Measurements from ENCODE around the gene SV2C. TPM values are rescaled to one million over a fixed set of nuclear protein-coding genes. Genes with fewer than 3 reads are reported as not detected.
"Not testable (repeated sequence)": the region's sequence is repeated elsewhere in the genome, so short reads cannot be mapped to it uniquely, and the experiment has no call there.

Gene SV2C
- total RNA-seq, 1 donor from 2014 or later = not detected

DNA sequence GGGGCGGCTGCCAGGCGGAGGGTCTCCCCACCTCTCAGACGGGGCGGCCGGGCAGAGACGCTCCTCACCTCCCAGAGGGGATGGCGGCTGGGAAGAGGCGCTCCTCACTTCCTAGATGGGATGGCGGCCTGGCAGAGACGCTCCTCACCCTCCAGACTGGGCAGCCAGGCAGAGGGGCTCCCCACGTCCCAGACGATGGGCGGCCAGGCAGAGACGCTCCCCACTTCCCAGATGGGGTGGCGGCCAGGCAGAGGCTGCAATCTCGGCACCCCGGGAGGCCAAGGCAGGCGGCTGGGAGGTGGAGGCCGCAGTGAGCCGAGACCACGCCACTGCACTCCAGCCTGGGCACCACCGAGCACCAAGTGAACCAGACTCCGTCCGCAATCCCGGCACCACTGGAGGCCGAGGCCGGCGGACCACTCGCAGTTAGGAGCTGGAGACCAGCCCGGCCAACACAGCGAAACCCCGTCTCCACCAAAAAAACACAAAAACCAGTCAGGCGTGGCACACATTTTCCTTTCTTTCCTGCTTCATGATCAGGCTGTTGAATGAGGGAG is 253.1 kb downstream of the SV2C start:
- not testable (repeated sequence) for DNase-seq (ENCODE audit: low read depth, low spot score)

DNA sequence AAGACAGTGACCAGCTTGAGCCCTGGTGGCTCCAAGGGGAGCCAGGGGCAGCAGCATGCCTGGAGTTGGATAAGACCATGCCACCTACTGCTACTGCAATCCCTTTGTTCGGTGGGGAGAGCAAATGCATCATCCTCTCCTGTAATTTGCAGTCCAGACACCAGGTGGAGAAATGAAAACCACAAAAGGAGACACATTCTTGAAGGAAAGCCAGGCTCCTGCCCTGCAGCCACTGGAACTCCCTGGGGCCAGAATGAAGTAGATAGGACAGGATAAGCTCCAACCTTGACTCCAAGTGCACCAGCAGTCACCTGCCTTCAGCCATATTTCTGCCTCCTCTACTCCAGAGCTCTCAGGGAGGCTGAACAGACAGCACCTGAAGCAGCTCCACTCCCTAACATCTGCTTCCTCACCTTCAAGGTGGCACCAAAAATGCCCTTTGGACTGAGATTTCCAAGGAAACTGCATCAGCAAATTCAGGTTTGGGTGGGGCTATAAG is 254.8 kb downstream of the SV2C start:
- DNase-seq (ENCODE audit: low read depth, low spot score) = no peak

DNA sequence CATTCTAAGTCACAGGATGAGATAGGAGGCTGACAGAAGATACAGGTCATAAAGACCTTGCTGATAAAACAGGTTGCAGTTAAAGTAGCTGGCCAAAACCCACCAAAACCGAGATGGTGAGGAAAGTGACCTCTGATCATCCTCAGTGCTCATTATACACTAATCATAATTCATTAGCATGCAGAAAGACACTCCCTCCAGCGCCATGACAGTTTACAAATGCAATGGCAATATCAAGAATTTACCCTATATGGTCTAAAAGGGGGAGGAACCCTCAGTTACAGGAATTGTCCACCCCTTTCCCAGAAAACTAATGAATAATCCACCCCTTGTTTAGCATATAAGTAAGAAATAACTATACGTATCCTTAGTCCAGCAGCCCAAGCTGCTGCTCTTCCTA is 256.7 kb downstream of the SV2C start:
- DNase-seq (ENCODE audit: low read depth, low spot score) = no peak

DNA sequence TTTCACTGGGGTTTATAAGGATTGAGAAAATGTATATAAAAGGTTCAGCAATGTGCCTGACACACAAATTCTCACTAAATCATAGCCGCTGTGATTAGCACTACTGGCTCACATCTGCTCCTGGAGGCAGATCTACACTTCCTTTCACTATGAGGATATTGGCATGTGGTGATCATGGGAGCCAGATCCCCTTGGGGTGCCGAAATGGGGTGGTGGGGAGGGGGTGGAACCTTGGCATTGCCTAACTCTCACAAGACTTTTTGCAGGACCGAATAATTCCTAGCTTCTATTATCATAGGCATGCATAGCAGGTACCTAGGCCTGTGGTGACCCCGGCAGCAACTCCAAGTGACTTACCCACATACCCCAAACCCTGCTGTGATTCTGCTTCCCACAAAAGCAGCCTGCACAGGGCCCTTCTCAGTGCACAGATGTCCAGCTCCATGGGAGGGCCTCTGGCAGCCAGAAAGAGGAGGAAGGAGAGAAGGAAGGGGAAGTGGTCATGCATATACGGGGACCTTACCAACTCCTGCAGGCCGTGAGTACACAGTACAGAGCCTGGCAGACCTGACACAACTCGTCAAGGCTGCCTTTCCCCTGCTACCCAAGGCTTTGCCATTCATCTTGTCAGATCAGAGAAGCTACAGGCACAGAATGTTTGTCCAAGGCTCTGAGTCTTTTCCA is 258.6 kb downstream of the SV2C start:
- no peak for DNase-seq (ENCODE audit: low read depth, low spot score)

DNA sequence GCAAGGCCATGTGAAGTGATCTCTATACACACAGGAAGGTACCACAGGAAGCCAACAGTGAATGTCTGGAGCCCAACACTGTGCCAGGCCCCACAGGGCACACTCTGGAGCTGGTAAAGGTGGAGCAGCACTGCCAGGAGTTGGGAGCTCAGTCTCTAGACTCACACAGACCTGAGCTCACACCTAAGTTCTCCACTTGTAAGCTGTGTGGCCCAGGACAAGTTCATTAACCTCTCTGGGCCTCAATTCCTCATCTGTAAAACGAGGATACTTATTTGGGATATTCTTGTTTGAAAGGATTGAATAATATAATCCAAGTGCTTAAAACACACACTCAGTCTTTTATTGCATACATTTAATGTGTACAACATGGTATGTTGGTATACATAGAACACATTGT is 259.3 kb downstream of the SV2C start:
- no peak for DNase-seq (ENCODE audit: low read depth, low spot score)

DNA sequence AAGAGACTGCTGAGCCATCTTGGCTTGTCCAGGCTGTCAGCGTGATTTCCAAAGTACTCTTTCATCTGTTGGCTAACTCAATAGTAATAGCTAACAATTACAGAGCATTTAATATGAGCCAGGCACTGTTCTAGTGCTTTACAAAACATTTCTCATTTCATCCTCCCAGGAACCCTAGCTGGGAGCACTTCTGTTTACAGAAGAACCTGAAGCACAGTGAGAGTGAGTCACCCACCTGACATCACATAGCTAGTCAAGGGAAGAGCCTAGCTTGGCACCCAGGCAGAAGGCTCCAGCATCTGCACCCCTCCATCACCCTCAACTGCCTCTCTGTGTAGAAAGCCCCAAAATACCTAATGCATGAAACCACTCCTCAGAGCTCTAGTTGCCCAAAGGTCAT is 262.4 kb downstream of the SV2C start:
- no peak for DNase-seq (ENCODE audit: low read depth, low spot score)

DNA sequence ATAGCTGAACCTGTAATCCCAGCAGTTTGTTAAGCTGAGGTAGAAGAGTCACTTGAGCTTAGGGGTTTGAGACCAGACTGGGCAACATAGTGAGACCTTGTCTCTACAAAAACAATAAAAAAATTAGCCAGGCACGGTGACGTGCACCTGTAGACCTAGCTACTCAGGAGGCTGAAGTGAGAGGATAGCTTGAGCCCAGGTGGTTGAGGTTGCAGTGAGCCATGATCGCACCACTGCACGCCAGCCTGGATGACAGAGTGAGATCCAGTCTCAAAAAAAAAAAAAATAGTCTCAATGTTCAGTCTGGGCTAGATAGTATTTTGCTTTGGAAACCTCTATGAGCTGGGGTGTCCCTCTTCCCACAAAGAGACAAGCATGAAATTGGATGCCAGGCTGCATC is 268.0 kb downstream of the SV2C start:
- DNase-seq (ENCODE audit: low read depth, low spot score) = no peak

DNA sequence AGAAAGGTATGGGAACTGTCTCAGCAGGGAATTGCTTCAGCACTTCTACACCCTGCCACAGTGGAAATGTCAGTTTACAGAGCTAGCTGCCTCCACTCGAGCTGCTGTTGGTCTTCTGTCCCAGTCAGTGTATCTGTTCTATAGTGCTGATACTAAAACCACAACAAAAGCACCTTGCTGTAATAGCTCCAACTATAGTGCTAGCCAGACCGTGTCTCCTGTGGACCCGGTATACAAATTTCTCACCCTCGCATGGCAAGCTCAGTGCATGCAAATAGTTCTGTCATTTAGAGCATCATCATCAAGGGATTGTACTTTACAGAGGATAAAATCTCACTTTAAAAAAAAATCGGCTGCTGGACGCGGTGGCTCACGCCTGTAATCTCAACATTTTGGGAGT is 268.4 kb downstream of the SV2C start:
- DNase-seq (ENCODE audit: low read depth, low spot score) = no peak

DNA sequence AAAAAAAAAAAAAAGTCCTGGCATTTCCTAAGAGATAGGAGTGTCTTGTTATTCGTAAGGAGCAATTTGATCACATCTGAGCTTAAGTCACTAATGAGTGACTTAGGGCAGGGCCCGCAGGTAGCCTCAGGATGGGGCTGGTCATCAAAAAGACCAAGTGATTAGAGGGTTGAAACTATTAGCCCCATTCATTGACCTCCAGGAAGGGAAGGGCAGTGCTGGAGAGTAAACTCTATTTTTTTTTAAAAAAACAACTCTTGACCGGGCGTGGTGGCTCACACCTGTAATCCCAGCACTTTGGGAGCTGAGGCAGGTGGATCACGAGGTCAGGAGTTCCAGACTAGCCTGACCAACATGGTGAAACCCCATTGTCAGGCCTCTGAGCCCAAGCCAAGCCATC is 273.7 kb downstream of the SV2C start:
- DNase-seq (ENCODE audit: low read depth, low spot score) = no peak

DNA sequence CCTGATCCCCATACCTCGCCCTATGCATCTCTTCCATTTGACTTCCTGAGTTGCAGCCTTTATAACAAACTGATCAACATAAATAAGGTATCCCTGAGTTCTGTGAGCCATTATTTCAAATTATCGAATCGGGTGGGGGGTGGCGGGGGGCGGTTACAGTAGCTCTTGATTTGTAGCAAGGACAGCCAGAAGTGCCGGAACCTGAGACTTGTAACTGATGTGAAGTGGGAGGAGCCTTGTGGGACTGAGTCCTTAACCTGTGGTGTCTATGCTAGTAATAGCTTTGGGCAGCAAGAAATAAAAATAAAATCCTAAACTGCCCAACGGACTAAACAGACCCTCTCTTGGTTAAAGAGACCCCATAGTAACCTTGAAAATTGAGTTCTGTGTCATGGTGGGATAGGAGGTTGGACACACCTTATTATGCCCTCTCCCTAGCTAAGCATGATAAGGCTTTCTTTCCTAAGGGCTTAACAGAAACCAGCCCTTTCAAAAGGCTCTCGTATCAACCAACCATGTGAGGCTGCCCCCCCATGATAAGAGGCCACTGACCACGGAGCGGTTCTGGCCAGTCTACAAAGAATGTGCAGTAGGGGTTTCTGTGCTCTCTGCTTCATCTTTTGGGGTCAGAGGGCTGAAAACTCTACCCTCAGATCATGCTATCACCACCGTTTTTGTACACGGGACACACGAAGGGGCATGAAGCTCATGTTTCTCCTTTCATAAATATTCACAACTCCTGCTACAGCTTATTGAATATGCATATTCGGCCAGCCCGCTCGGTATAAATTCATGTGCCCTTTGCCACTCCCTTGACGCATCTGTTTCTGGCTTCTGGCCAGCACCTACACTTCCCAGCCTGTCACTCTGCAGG is 280.4 kb downstream of the SV2C start:
- no peak for DNase-seq (ENCODE audit: low read depth, low spot score)

DNA sequence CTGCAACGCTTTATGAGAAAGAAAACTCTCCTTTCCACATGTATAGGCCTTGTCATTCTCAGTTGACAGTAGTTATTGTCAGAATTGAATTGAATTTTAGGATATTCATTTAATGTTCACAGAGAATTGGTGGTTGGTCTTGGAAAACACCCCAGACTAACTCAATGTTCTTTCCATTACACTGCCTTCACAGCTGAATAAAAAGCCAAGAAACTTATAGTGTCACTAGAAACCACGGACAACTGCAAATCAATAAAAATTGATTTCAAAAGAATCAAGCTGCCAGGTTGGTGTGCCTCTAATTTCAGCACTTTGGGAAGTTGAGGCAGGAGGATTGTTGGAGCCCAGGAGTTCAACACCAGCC is 281.0 kb downstream of the SV2C start:
- DNase-seq (ENCODE audit: low read depth, low spot score) = no peak

DNA sequence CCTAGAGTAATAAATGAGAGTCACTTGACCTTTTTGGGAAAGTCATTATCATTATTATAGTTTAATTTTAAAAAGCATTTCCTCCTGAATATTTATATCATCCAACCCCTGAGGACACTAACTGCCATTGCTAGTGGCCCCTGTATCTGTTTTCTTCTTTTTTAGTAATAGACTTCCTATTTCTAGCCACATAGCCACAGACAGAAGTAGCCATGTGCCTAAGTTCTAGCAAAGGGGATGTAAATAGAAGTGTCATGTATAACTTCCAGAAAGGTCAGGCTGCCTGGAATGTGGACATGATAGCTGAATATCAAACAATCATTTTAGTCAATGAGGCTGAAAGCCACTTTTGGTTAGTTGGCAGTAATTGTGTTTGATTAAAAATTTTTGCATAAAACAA is 282.4 kb downstream of the SV2C start:
- no peak for DNase-seq (ENCODE audit: low read depth, low spot score)

DNA sequence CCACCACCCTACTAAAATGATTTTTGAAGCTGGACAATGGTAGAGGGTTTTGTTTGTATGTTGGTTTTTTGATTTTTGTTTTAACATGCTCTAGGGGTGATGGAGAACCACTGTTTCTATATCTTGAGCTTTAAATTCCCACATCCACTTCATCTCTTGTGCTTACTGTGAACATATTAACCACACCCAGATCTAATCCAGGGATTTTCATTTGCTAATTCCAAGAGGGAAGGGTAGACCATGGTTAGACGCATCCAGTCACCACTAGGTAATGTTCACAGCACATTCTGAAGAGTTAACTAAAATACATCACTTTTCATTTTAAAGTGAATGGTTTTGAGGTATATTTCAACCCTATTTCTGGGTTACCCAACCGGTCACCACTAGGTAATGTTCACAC is 283.4 kb downstream of the SV2C start:
- DNase-seq (ENCODE audit: low read depth, low spot score) = no peak

DNA sequence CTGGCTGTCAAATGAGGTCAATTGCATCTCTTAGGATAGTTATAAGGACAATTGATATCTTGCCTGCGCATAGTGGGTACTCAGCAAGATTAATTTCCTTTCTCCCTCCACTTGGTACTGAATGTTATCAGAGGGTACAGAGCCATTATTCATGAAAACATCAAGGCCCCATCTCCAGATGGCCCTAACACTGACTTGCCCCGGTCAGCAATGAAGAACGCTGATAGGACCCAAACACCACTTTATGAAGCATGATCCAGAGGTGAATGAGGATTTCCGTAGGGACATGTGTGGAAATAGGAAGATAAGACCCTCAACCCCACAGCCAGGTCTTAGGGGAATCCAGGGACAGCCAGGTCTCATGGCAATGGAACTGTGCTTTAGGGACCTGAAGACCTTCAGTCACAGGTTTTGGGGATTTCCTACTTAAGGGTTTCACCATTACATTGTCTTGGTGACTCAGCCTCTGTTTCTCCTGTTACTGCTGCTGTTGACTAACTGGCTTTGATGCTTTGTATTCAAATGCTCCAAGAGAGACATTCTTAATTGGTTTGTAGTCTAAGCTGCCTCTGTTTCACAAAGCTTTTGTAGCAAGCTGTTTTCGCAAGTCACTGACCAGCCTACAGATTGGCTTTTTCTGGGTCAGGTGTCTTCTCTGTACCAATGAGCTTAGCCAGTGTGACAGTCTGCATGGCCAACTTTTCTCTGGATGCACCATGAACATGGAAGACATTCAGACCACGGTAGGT is 284.6 kb downstream of the SV2C start:
- DNase-seq (ENCODE audit: low read depth, low spot score) = no peak

DNA sequence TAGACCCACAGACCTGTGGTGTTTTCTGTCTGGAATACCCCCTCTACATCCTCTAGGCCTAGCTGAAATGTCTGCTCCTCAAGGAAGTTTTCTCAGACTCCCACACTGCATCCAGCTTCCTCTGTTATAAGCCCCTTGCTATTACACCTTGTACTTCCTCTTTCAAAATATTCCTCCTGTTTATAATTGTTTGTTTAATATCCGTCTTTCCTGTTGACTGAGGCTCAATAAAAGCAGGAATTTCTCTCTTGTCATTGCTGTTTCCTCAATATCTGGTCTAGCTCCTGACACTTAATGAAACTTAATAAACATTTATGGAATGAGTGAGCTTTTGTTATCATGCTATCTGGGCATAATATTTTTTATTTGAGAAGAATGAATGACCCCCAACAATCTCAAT is 285.8 kb downstream of the SV2C start:
- DNase-seq (ENCODE audit: low read depth, low spot score) = no peak

DNA sequence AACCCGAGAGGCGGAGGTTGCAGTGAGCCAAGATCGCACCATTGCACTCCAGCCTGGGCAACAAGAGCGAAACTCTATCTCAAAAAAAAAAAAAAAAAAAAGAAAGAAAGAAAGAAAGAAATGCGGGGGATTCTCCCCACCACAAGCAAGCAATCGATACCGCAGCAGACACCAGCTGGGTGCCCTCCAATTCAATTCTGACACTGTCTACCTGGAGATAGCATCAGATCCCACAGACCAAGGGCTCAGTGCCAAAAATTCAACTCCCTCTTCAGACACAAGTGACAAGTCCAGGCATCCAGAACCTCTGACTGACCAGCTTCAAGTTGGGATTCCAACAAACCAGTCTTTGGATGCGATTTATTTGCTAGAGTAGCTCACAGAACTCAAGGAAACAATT is 286.5 kb downstream of the SV2C start:
- DNase-seq (ENCODE audit: low read depth, low spot score) = not testable (repeated sequence)

DNA sequence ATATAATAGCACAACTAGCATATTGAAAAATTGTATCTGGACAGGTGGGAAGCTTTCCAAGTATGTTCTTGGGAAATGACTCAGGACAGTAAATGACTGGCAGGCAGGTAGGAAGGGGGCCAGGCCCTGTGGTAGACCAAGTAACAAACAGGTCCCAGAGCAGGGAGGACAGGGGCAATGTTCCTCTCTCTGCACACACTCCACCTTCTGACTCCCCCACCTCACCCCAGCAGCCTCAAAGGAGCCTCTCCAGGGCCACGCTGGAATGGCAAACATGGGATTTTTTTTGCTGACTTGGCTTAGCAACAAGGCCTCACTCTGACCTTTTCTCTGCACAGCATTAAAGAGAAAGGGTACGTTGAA is 288.8 kb downstream of the SV2C start:
- no peak for DNase-seq (ENCODE audit: low read depth, low spot score)

DNA sequence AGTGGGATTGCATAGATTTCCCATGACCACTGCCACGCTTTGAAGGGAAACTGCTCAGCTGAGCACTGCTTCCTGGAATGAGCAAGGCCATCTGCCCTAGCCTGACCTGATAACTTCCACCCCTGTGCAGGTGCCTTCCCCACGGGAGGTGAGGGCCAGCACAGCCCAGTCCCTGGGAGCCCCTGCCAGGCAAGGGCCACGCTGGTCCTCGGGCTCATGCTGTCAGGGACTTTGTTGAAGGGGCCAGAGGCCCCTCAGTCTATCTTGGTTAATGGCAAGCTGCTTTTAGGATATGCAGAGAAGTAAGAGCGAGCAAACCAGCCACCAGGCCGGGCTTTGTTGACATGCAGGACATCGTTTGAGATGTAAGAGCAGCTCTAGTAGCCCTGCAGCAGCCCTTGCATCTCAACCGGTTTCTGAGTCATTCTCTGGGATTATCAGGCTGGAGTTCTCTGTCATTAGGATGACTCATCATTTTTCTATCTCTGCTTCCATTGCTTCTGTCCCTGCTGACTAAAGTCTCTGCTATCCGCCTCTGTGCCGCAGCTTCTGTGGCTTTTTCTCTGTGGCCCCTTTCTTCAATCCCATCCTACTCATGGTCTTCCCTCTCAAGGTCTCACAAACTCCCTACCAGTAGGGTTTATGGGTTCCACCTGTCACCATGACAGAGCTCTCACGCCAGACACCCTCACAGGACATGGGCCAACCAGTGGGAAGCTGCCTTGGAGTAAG is 289.3 kb downstream of the SV2C start:
- no peak for DNase-seq (ENCODE audit: low read depth, low spot score)

DNA sequence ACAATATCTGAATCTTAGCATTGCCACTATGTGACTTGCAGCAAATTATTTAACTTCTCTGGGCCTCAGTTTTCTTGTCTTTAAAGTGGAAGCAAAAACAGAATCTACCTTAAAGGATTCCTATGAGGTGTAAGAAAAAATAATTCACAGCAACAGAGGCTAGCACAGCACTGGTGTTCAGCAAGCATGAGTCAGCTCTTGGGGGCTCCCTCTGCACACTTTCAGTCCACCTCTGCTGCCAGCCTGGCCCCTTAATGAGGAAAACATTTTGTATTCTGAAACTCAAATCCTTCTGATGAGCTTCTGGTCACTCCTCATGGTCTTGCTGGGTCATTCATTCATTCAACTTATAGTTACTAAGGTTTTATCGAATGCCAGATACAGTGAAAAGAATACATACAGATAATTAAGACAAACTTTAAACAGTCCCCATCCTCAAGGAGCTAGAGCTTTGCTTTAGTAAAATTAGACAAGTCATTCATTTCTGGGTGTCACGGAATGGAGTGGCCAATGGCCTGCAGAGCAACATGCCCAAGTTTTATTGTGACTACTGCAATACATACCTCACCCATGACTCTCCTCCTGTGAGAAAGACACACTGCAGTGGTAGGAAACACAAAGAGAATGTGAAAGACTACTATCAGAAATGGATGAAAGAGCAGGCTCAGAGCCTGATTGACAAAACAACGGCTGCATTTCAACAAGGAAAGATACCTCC is 293.1 kb downstream of the SV2C start:
- no peak for DNase-seq (ENCODE audit: low read depth, low spot score)

DNA sequence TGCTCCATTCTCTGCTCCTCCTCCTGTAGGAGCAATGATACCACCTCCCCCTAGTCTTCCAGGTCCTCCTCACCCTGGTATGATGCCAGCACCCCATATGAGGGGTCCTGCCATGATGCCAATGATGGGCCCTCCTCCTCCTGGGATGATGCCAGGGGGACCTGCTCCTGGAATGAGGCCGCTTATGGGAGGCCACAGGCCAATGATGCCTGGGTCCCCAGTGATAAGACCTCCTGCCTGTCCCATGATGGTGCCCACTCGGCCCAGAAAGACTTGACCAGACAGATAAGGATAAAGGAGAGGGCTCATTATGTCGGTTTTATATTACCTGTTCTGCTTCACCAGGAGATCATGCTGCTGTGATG is 293.7 kb downstream of the SV2C start:
- DNase-seq (ENCODE audit: low read depth, low spot score) = no peak

DNA sequence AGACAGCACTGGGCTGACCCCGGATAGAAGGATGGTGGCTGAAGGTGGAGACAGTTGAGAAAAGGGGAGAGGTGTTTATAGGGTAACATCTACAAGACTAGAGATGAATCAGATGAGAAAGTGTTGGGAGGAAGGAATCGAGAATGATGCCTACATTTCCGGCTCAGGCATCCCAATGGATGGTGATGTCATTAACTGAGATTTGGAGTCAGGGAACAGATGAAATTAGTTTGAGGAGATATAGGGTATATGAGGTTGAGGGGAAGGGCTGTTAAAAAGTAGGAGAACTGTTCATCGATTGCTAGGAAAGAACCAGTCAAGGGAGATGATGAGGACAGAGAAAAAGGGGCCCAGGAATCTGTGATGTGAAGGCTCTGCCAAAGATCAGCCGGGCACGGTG is 295.2 kb downstream of the SV2C start:
- no peak for DNase-seq (ENCODE audit: low read depth, low spot score)

Measured in pulmonary artery endothelial cell (primary cell).